Loucy (cell line): ENCODE data around the gene GLYR1.

Experiments
- EZH2phosphoT487 ChIP-seq: fragments of 200-600 bp; IDR thresholded peaks from 2 replicates; pipeline ENCODE4 v1.6.1; 2018; ENCODE audit warnings: antibody characterized with exemption, mild to moderate bottlenecking, moderate library complexity, borderline replicate concordance
- TF ChIP-seq, protein P1 (sequence below): fragments of 200-600 bp; sonication (generic); conservative IDR thresholded peaks from 2 replicates; pipeline ENCODE4 v1.5.1; 2014; ENCODE audit warnings: mild to moderate bottlenecking, antibody characterized with exemption, low read length

DNA sequence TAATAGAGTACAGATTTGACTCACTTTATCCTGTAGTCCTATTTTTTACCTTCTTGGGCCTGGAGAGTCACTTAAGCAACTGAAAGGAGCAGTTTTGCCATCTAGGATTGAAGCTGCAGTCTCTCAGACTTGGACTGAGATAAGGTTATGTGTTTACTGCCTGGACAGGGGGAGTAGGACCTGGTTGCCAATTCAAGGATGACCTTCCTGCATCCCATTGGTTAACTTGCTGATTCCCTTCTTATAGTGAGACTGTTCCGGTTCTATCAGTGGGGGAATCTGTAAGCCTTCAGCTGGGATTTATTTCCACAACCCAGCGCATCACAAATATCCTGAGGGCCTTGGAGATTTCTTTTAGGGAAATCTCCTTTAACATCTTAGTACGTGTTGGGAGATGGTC, 3.1 kb upstream of the GLYR1 start:
- TF ChIP-seq, protein P1, sequence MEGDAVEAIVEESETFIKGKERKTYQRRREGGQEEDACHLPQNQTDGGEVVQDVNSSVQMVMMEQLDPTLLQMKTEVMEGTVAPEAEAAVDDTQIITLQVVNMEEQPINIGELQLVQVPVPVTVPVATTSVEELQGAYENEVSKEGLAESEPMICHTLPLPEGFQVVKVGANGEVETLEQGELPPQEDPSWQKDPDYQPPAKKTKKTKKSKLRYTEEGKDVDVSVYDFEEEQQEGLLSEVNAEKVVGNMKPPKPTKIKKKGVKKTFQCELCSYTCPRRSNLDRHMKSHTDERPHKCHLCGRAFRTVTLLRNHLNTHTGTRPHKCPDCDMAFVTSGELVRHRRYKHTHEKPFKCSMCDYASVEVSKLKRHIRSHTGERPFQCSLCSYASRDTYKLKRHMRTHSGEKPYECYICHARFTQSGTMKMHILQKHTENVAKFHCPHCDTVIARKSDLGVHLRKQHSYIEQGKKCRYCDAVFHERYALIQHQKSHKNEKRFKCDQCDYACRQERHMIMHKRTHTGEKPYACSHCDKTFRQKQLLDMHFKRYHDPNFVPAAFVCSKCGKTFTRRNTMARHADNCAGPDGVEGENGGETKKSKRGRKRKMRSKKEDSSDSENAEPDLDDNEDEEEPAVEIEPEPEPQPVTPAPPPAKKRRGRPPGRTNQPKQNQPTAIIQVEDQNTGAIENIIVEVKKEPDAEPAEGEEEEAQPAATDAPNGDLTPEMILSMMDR = no peak
- TF ChIP-seq EZH2phosphoT487 = no peak
